Keratinocyte (primary cell): ENCODE results near the gene MYLK4.

Source experiments
- CTCF ChIP-seq, 3 experiments: IDR thresholded peaks in 1 of 3; conservative IDR thresholded peaks in 1 of 3; optimal IDR thresholded peaks in 1 of 3; 2 replicates in 2 of 3; 3 replicates in 1 of 3; pipeline versions ENCODE3 to v1.5.1; 2011; ENCODE audit warnings: low read length in 3 of 3, mild to moderate bottlenecking in 3 of 3, moderate library complexity in 2 of 3, control low read depth in 1 of 3, inconsistent platforms in 1 of 3; ENCODE audit not compliant: insufficient read depth in 2 of 3; ENCODE audit errors: extremely low read depth in 1 of 3
- EZH2 ChIP-seq: IDR thresholded peaks from one replicate; pipeline ENCODE4 v1.6.1; 2012; ENCODE audit warnings: inconsistent platforms, mild to moderate bottlenecking, low read length, moderate library complexity

- TF ChIP-seq CTCF (optimal IDR thresholded peaks at IDR 0.05 in 1 of 3, IDR thresholded peaks at IDR 0.05 in 1 of 3, conservative IDR thresholded peaks at IDR 0.05 in 1 of 3; ENCODE audit: extremely low read depth in 1 of 3, insufficient read depth in 2 of 3, low read length in 3 of 3) = peak in 2 of 3 experiments; percentile 25 to 42
- TF ChIP-seq EZH2 = no peak
Measured at GRCh38 chr6:2760882-2761842, 10.4 kb upstream of the MYLK4 start.
